NCI-H82 (cell line): ENCODE measurements around the gene VPS11.
A peak's percentile ranks its signal among the peaks of the same experiment; 100 is the strongest.
"Not testable (repeated sequence)": the region's sequence is repeated elsewhere in the genome, so short reads cannot be mapped to it uniquely, and the experiment has no call there.

Source experiments
- DNase-seq: peaks from one replicate; lab custom pipeline; 2025; lab: John Stamatoyannopoulos, UW

VPS11 gene

GRCh38 chr11:119103161-119103664 lies 35.6 kb downstream of the VPS11 start:
- not testable (repeated sequence) for DNase-seq

GRCh38 chr11:119103793-119104192 lies 36.2 kb downstream of the VPS11 start:
- DNase-seq: peak; percentile 70

GRCh38 chr11:119106564-119107537 lies 39.2 kb downstream of the VPS11 start, which contains the start of gene C2CD2L:
TSS of gene C2CD2L (plus strand) at chr11:119107344. CDS start at chr11:119107742, 398 bp downstream.
- DNase-seq: peak; percentile 93

GRCh38 chr11:119107538-119108145 lies 40.0 kb downstream of the VPS11 start:
- no peak for DNase-seq

GRCh38 chr11:119108146-119108856 lies 40.7 kb downstream of the VPS11 start:
- peak; percentile 63 for DNase-seq

GRCh38 chr11:119108857-119109221 lies 41.2 kb downstream of the VPS11 start:
- DNase-seq: no peak

- no peak for DNase-seq
These were observed 42.2 kb downstream of the VPS11 start for GRCh38 chr11:119109843-119110242.

- DNase-seq: no peak
These were observed 42.8 kb downstream of the VPS11 start for GRCh38 chr11:119110439-119110838.

GRCh38 chr11:119111361-119111925 lies 43.8 kb downstream of the VPS11 start:
- no peak for DNase-seq

GRCh38 chr11:119112314-119113020 lies 44.8 kb downstream of the VPS11 start:
- no peak for DNase-seq

GRCh38 chr11:119113716-119114115 lies 46.1 kb downstream of the VPS11 start:
- no peak for DNase-seq

- DNase-seq: no peak
These were observed 46.7 kb downstream of the VPS11 start for GRCh38 chr11:119114351-119114750.

- no peak for DNase-seq
These were observed 48.0 kb downstream of the VPS11 start for GRCh38 chr11:119115484-119116234.

- DNase-seq: no peak
These were observed 48.6 kb downstream of the VPS11 start for GRCh38 chr11:119116235-119116594.

- DNase-seq: no peak
These were observed 49.0 kb downstream of the VPS11 start for GRCh38 chr11:119116601-119117000.

GRCh38 chr11:119117004-119117706 lies 49.5 kb downstream of the VPS11 start:
- no peak for DNase-seq

GRCh38 chr11:119118227-119118626 lies 50.6 kb downstream of the VPS11 start:
- DNase-seq: no peak

GRCh38 chr11:119118946-119119345 lies 51.3 kb downstream of the VPS11 start:
- no peak for DNase-seq

GRCh38 chr11:119120639-119121007 lies 53.0 kb downstream of the VPS11 start:
- peak; percentile 59 for DNase-seq
